Cardiac fibroblast (primary cell): ENCODE results near the gene RAD1.

ENCODE experiments used
- DNase-seq, 2 donors: peaks; one replicate each; pipeline versions ENCODE4 v3.0.0 to v3.0.0-alpha.2; 2010; ENCODE audit warnings: low read depth in 2 of 2
- H3K4me3 ChIP-seq, 2 donors: replicated peaks in 1 of 2; 1 replicate in 1 of 2; 2 replicates in 1 of 2; pipeline ENCODE4 v1.5.1; 2011; ENCODE audit warnings: low read depth in 2 of 2, low read length in 2 of 2, mild to moderate bottlenecking in 2 of 2, moderate library complexity in 1 of 2
- CTCF ChIP-seq: IDR thresholded peaks from one replicate; pipeline ENCODE4 v1.5.1; 2011; ENCODE audit warnings: low read depth, mild to moderate bottlenecking, low read length, inconsistent platforms

The RAD1 gene

DNA sequence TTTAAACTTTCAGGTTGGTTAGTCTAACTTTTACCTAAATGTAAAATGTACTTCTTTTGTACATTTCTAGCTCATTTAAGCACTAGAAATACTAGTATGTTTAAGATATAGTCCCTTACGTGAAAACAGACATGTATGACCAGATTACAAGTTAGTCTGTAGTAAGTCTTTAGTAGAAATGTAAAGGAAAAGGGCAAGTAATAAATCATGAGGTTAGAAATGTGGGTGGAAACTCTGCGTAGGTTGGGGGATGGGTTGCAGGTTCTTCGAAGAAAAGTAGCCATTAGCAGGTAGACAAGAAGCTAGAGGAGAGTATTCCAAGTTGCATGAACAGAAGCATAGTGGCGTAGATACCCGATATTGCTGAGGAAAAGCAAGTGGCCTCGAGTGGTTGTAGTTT lies 22.9 kb downstream of the RAD1 start:
- no peak overlapping the region for H3K4me3 ChIP-seq
- TF ChIP-seq CTCF, result no peak
- no peak for DNase-seq

- TF ChIP-seq CTCF, result no peak
- peak; percentile 75 to 90 for DNase-seq
- no peak overlapping the region for H3K4me3 ChIP-seq
Observed at GRCh38 chr5:34891981-34892380, 23.3 kb downstream of the RAD1 start.

DNA sequence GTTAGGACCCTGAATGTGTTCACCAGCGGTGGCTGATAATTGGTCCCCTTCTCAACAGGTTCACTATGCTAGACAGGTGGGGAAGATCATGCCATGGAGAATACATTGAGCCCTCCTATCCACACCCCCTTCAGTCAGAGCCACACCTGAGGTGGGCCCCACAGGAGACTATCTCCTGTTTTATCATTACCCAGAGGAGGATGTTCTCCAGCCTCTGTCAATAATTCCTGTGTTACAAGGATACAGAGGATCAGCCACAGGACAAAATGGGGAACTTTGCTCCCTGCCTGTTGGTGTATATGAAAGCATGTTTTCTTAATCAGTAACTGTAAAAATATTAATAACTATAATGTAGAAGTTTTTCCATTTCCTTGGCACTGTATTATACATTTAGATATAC lies 25.9 kb downstream of the RAD1 start:
- TF ChIP-seq CTCF, result no peak
- H3K4me3 ChIP-seq, result no peak overlapping the region
- DNase-seq, result no peak

- DNase-seq, result no peak
- TF ChIP-seq CTCF, result no peak
- H3K4me3 ChIP-seq, result no peak overlapping the region
Observed at GRCh38 chr5:34886392-34887119, 28.7 kb downstream of the RAD1 start.

DNA sequence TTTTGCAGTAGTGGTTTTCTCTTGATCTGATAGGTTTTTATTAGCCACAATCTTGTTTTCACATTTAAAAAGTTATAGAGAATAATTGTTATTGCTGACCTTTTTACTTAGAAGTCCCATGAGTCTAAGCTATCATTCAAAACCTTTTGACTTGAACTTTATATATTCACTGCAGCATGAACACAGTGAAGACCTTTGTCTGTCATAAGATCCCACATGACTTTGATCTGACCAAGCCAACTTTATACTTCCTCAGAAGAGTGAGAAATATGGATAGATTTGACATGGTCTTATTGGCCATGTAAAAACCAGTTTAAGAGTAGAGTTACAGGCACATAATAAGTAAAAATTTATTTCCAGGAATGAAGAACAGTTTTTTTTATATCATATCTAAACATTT lies 34.1 kb downstream of the RAD1 start:
- no peak for TF ChIP-seq CTCF
- H3K4me3 ChIP-seq, result no peak overlapping the region
- no peak for DNase-seq

GRCh38 chr5:34876275-34876674 lies 39.0 kb downstream of the RAD1 start:
- DNase-seq, result no peak
- H3K4me3 ChIP-seq, result no peak overlapping the region
- no peak for TF ChIP-seq CTCF

GRCh38 chr5:34870382-34870781 lies 44.9 kb downstream of the RAD1 start:
- no peak for DNase-seq
- no peak overlapping the region for H3K4me3 ChIP-seq
- no peak for TF ChIP-seq CTCF
